Dedifferentiated amniotic fluid mesenchymal stem cell (primary cell): ENCODE data around the gene SFTPA1.
A peak's percentile ranks its signal among the peaks of the same experiment; 100 is the strongest.
"Not testable (repeated sequence)": the region's sequence is repeated elsewhere in the genome, so short reads cannot be mapped to it uniquely, and the experiment has no call there.

Source experiments
- DNase-seq: peaks from one replicate; pipeline ENCODE4 v3.0.0-alpha.2; 2016; ENCODE audit errors: extremely low spot score

SFTPA1 gene

DNA sequence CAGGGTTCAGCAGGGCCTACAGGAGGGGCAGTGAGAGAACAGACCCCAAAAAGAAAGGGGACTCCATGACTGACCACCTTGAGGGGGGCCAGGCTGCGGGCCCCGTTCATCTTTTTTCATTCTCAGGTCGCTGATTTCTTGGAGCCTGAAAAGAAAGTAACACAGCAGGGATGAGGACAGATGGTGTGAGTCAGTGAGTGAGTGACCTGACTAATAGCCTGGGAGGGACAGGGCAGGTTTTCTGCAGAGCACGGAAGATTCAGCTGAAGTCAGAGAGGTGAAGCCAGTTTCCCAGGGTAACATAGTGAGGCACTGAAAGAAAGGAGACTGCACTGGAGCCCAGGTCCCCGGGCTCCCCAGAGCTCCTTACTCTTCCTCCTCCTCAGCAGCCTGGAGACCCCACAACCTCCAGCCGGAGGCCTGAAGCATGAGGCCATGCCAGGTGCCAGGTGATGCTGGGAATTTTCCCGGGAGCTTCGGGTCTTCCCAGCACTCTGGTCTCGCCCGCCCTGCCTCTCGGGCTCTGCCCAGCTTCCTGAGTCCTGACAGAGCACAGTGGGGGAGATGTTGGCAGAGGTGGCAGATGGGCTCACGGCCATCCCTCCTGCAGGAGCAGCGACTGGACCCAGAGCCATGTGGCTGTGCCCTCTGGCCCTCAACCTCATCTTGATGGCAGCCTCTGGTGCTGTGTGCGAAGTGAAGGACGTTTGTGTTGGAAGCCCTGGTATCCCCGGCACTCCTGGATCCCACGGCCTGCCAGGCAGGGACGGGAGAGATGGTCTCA lies 646 bp downstream of the SFTPA1 start:
- not testable (repeated sequence) for DNase-seq

DNA sequence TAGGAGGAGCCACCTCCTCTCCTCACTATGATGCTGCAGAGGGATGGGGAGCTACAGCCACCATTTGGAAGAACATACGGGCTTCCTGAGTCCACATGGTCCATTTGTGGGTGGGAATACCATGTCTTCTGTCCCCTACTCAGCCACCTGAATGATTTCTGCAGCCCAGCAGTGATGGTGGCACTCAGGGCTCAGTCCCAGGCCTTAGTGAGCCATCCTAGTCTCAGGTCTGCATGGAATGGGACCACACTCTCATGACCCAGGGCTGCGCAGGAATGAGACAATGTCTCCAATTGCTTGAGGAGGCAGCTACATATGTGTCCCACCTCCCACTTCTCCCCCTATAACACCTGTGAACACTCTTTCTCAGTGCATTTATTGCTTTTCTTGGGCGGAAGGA lies 4.8 kb downstream of the SFTPA1 start:
- no peak for DNase-seq

DNA sequence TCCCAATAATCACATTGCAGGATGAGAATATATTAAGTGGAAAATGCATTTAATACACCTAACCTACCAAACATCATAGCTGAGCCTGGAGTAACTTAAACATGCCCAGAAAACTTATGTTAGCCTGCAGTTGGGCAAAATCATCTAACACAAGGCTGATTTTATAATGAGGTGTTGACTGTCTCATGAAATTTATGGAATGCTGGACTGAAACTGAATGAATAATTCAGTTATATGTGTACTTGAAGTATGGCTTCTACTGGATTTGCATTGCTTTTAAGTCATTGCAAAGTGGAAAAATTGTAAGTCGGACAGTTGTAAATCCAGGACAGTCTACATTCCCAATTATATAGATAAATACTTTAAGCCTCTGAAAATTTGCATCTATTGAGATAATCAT lies 5.4 kb downstream of the SFTPA1 start:
- no peak for DNase-seq

DNA sequence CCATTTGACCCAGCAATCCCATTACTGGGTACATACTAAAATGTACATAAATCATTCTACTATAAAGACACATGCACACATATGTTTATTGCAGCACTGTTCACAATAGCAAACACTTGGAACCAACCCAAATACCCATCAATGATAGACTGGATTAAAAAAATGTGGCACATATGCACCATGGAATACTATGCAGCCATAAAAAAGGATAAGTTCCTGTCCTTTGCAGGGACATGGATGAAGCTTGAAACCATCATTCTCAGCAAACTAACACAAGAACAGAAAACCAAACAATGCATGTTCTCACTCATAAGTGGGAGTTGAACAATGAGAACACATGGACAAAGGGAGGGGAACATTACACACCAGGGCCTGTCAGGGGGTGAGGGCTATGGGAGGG lies 12.9 kb downstream of the SFTPA1 start:
- DNase-seq: not testable (repeated sequence)

- DNase-seq: peak; percentile 9
Measured at GRCh38 chr10:79627075-79627474, 16.3 kb downstream of the SFTPA1 start.

GRCh38 chr10:79628083-79628482 lies 17.3 kb downstream of the SFTPA1 start:
- no peak for DNase-seq

DNA sequence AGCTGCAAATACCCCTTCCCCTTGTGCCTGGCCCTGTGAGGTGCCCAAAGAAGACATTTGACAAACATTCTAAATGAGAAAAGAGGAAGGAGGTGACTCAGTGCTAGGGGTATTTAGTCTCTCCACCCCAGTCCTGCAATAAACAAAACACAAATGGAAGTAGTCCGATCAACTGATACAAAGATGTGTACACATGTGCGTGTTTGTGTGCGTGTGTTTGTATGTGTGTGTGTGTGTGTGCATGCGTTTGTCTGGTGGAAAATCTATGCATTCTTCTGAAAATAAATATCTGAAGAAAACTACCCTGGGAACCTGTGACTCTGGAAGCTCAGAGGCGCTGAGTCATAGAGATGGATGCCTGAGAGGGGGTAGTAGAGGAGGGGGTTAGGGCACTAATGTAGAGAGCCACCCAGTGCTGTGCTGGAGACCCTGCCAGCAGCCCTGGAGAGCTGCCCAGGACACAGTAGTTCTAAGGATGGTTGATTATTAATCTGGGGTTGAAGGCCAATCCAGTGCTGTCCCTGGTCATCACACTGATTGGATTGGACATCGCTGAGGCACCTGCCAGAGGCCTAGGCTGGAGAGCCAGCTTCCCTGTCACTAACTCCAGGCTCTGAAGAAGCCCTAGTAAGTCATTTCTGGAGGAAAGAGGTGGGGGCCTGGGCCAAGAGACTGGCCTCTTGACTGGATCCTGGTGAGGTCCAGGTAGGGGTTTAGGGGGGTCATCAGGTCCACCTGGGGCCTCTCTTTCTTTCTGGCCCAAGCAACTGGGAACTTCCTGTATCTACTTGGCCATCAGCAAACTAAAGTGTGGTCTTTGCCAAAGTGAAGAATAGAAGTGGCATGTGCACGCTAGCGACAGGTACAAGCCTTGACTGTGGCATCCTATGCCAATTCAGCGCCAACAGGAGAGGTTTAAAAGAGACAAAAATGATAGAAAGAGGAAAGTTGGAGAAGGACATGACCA lies 18.5 kb downstream of the SFTPA1 start:
- DNase-seq: peak; percentile 3

GRCh38 chr10:79629955-79630327 lies 19.2 kb downstream of the SFTPA1 start:
- peak; percentile 9 for DNase-seq

DNA sequence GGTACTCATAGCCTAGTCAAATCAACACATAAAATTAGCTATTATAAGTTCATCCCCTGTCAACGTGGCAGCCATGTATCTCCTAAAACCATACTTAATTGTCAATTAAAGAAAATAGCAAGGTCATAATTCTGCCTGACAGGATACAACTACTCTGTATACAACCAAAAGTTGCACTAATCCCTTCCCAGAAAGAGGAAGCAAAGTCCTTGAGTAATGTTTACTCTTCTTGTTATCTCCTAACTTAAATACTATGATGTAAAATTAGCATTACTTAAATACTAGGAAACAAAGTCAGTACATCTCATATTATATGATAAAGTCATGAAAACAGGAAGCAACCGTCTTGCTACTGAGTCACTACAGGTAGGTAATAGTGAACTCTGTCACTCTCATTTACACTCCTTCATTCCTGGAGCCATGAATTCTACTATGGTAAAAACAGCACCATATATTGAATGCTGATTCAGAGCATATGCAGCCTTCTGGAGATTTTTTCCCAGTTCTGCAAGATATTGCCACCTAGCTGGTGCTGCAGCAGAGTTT lies 26.0 kb downstream of the SFTPA1 start:
- not testable (repeated sequence) for DNase-seq

GRCh38 chr10:79638318-79638717 lies 27.6 kb downstream of the SFTPA1 start:
- DNase-seq: no peak

- DNase-seq: not testable (repeated sequence)
Measured at GRCh38 chr10:79652695-79653094, 42.0 kb downstream of the SFTPA1 start.

GRCh38 chr10:79663287-79663686 lies 52.5 kb downstream of the SFTPA1 start:
- DNase-seq: not testable (repeated sequence)

- DNase-seq: not testable (repeated sequence)
Measured at GRCh38 chr10:79664686-79665085, 53.9 kb downstream of the SFTPA1 start.
